CD4-positive, alpha-beta T cell (primary cell): ENCODE results near the gene DDC. TPM values are rescaled to one million over a fixed set of nuclear protein-coding genes. Genes with fewer than 3 reads are reported as not detected.

Source experiments
- ATAC-seq: fragments of 200-7000 bp; cut with Tn5 transposase; one replicate; pipeline ENCODE4 v1.10.0; 2022; ENCODE audit warnings: mild to moderate bottlenecking; ENCODE audit not compliant: poor library complexity
- CTCF ChIA-PET: fragments of 350-600 bp; sonication (Branson Sonifier 250); formaldehyde crosslinking; loops from one replicate; lab custom pipeline; 2021; ENCODE audit warnings: antibody characterized with exemption, inconsistent platforms; lab: Charles Lee
- POLR2A ChIA-PET: fragments of 350-600 bp; sonication (Branson Sonifier 250); formaldehyde crosslinking; loops from one replicate; lab custom pipeline; 2021; ENCODE audit warnings: antibody characterized with exemption, inconsistent platforms; lab: Charles Lee
- DNase-seq, 14 experiments: peaks; one replicate each; pipeline ENCODE4 v3.0.0-alpha.2; 2013 to 2020; ENCODE audit warnings: mixed read lengths in 2 of 14
- H3K27ac ChIP-seq, 2 donors: one replicate each; pipeline versions ENCODE4 v1.5.1 to v1.7.0; 2013; ENCODE audit warnings: low read length in 2 of 2, low read depth in 1 of 2, mild to moderate bottlenecking in 1 of 2
- H3K27me3 ChIP-seq, 2 experiments: 1 replicate in 1 of 2; 2 replicates in 1 of 2; pipeline versions ENCODE4 v1.6.1 to v1.7.0; 2013; ENCODE audit warnings: low read length in 2 of 2, control low read depth in 1 of 2, mild to moderate bottlenecking in 1 of 2, moderate library complexity in 1 of 2; ENCODE audit not compliant: insufficient read depth in 2 of 2, control insufficient read depth in 1 of 2
- H3K36me3 ChIP-seq: one replicate; pipeline ENCODE4 v1.6.1; 2013; ENCODE audit warnings: low read length, control low read depth; ENCODE audit not compliant: insufficient read depth
- H3K4me1 ChIP-seq: one replicate; pipeline ENCODE4 v1.6.1; 2013; ENCODE audit warnings: low read length, control low read depth; ENCODE audit not compliant: insufficient read depth
- H3K4me3 ChIP-seq: one replicate; pipeline ENCODE4 v1.5.1; 2013; ENCODE audit warnings: mild to moderate bottlenecking, low read length, moderate library complexity
- H3K9me3 ChIP-seq, 2 experiments: 1 replicate in 1 of 2; 2 replicates in 1 of 2; pipeline versions ENCODE4 v1.6.1 to v1.7.0; 2013; ENCODE audit warnings: low read length in 2 of 2, mild to moderate bottlenecking in 2 of 2, control low read depth in 1 of 2, moderate library complexity in 1 of 2; ENCODE audit not compliant: control insufficient read depth in 1 of 2, insufficient read depth in 1 of 2
- H3K27ac Mint-ChIP-seq: one replicate; pipeline ENCODE4 v1.8.0; 2020; ENCODE audit warnings: mixed read lengths
- H3K27me3 Mint-ChIP-seq: one replicate; pipeline ENCODE4 v1.8.0; 2021; ENCODE audit warnings: mixed read lengths
- H3K36me3 Mint-ChIP-seq: one replicate; pipeline ENCODE4 v1.8.0; 2021; ENCODE audit warnings: low read depth, mixed read lengths
- H3K4me1 Mint-ChIP-seq: one replicate; pipeline ENCODE4 v1.8.0; 2021; ENCODE audit warnings: low read depth, mixed read lengths
- H3K4me3 Mint-ChIP-seq: one replicate; pipeline ENCODE4 v1.8.0; 2020; ENCODE audit warnings: mild to moderate bottlenecking, mixed read lengths
- H3K9me3 Mint-ChIP-seq: one replicate; pipeline ENCODE4 v1.8.0; 2020; ENCODE audit warnings: mixed read lengths
- CTCF ChIP-seq: fragments of 200-600 bp; IDR thresholded peaks from one replicate; pipeline ENCODE4 v1.8.0; 2022; ENCODE audit warnings: antibody characterized with exemption, mild to moderate bottlenecking
- intact Hi-C, 2 experiments: fragments of 100-400 bp; cut with DNase I in 1 of 2; cut with micrococcal nuclease in 1 of 2; formaldehyde crosslinking; loops; one replicate each; pipeline versions ENCODE4 v1.15.1 to v1.9.0; 2023 to 2025; cut with DNase I, micrococcal nuclease
- total RNA-seq, 174 experiments: library from RNA in 2 of 174; stranded (reverse) in 2 of 174; gene quantifications; one replicate each; pipeline ENCODE4 v1.2.3 and lab custom pipeline; 2021 to 2026

The DDC gene
- total RNA-seq, 2 experiments from 2014 or later: not detected

- H3K4me1 ChIP-seq: no peaks in the 10 kb centered on the region
- CTCF ChIA-PET: interaction anchor here (2.6 kb wide), 1 partner anchor 9 kb away, joined by 9 read pairs; no protein-coding TSS in a partner anchor
- Mint-ChIP-seq H3K27ac (no peak overlapping the region), H3K4me1 (no peaks in the 10 kb centered on the region), H3K36me3 (no peaks in the 10 kb centered on the region), H3K27me3 (no peaks in the 10 kb centered on the region), H3K4me3 (no peak overlapping the region), H3K9me3 (no peaks in the 10 kb centered on the region)
- no peak overlapping the region for H3K4me3 ChIP-seq
- DNase-seq (no peak), ATAC-seq (no peak)
- TF ChIP-seq CTCF: no peak
- no peak overlapping the region for H3K27ac ChIP-seq
- intact Hi-C loops: no loop called here
- H3K9me3 ChIP-seq: no peaks in the 10 kb centered on the region
- no peaks in the 10 kb centered on the region for H3K36me3 ChIP-seq
- no peaks in the 10 kb centered on the region for H3K27me3 ChIP-seq
- POLR2A ChIA-PET: interaction anchor here (0.9 to 1.0 kb wide), 2 partner anchors 10 to 50 kb away, joined by 3 read pairs; no protein-coding TSS in a partner anchor
Observed at GRCh38 chr7:50427518-50427917, 137.7 kb downstream of the DDC start.

GRCh38 chr7:50426280-50427045 is 138.7 kb downstream of the DDC start:
- TF ChIP-seq CTCF: no peak
- H3K9me3 ChIP-seq: no peaks in the 10 kb centered on the region
- intact Hi-C loops: no loop called here
- DNase-seq (no peak), ATAC-seq (no peak)
- Mint-ChIP-seq H3K27ac (no peak overlapping the region), H3K27me3 (no peaks in the 10 kb centered on the region), H3K36me3 (no peaks in the 10 kb centered on the region), H3K4me3 (no peak overlapping the region), H3K4me1 (no peaks in the 10 kb centered on the region), H3K9me3 (no peaks in the 10 kb centered on the region)
- no peaks in the 10 kb centered on the region for H3K4me1 ChIP-seq
- no peaks in the 10 kb centered on the region for H3K27me3 ChIP-seq
- POLR2A ChIA-PET: interaction anchor here (0.9 kb wide), 1 partner anchor 49 kb away, joined by 3 read pairs; no protein-coding TSS in a partner anchor
- no peak overlapping the region for H3K27ac ChIP-seq
- no peak overlapping the region for H3K4me3 ChIP-seq
- H3K36me3 ChIP-seq: no peaks in the 10 kb centered on the region
- CTCF ChIA-PET: interaction anchor here (2.6 kb wide), 1 partner anchor 8 kb away, joined by 9 read pairs; no protein-coding TSS in a partner anchor

GRCh38 chr7:50425318-50425717 is 139.9 kb downstream of the DDC start:
- POLR2A ChIA-PET: no interaction called here
- no peaks in the 10 kb centered on the region for H3K9me3 Mint-ChIP-seq
- no peak for TF ChIP-seq CTCF
- H3K36me3 ChIP-seq: no peaks in the 10 kb centered on the region
- H3K27ac Mint-ChIP-seq: no peak overlapping the region
- no peak overlapping the region for H3K4me3 ChIP-seq
- H3K27me3 Mint-ChIP-seq: no peaks in the 10 kb centered on the region
- H3K4me3 Mint-ChIP-seq: no peak overlapping the region
- no peaks in the 10 kb centered on the region for H3K9me3 ChIP-seq
- DNase-seq (no peak), ATAC-seq (no peak)
- CTCF ChIA-PET: interaction anchor here (0.9 kb wide), 1 partner anchor 290 kb away, joined by 3 read pairs; no protein-coding TSS in a partner anchor
- intact Hi-C loops: no loop called here
- no peak overlapping the region for H3K27ac ChIP-seq
- no peaks in the 10 kb centered on the region for H3K36me3 Mint-ChIP-seq
- no peaks in the 10 kb centered on the region for H3K4me1 ChIP-seq
- H3K4me1 Mint-ChIP-seq: no peaks in the 10 kb centered on the region
- H3K27me3 ChIP-seq: no peaks in the 10 kb centered on the region
